ENCODE results near the gene POLL. TPM values are rescaled to one million over a fixed set of nuclear protein-coding genes. Genes with fewer than 3 reads are reported as not detected.

POLL gene
- total RNA-seq, 6 donors from 2014 or later, result 20.4 to 47.1 (median 31.5) TPM

DNA sequence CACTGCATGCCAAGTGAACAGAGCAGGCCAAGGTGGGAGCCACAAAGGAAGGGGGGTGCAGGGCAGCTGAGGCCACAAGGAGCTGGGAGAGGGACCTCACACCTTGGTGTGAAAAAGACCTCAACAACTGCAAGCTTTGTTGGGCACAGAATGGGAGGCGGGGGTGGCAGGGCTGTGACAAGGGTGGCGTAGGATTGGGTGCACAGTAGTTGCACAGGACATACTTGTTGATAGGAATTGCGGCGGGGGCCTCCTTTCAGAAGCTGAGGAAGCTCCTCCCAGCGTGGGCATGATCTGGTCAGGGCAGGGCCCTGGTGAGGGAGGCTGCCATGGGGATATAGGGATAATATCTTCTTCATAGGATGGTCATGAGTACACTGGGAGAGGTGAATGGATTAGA lies 25.8 kb downstream of the POLL start:
- H3K27me3 ChIP-seq, result peaks cover 0 to 18% (median 8%) of the 10 kb centered on the region in 4 donors
- TF ChIP-seq, protein P1, sequence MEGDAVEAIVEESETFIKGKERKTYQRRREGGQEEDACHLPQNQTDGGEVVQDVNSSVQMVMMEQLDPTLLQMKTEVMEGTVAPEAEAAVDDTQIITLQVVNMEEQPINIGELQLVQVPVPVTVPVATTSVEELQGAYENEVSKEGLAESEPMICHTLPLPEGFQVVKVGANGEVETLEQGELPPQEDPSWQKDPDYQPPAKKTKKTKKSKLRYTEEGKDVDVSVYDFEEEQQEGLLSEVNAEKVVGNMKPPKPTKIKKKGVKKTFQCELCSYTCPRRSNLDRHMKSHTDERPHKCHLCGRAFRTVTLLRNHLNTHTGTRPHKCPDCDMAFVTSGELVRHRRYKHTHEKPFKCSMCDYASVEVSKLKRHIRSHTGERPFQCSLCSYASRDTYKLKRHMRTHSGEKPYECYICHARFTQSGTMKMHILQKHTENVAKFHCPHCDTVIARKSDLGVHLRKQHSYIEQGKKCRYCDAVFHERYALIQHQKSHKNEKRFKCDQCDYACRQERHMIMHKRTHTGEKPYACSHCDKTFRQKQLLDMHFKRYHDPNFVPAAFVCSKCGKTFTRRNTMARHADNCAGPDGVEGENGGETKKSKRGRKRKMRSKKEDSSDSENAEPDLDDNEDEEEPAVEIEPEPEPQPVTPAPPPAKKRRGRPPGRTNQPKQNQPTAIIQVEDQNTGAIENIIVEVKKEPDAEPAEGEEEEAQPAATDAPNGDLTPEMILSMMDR (IDR thresholded peaks at IDR 0.05), result no peak
- TF ChIP-seq POLR2AphosphoS5 (IDR thresholded peaks at IDR 0.05) (no peak), POLR2A (IDR thresholded peaks at IDR 0.05) (no peak), EP300 (IDR thresholded peaks at IDR 0.05) (no peak)
- 66 to 83% methylated on average over 5 of the region's 5 CpGs for WGBS, 2 donors

DNA sequence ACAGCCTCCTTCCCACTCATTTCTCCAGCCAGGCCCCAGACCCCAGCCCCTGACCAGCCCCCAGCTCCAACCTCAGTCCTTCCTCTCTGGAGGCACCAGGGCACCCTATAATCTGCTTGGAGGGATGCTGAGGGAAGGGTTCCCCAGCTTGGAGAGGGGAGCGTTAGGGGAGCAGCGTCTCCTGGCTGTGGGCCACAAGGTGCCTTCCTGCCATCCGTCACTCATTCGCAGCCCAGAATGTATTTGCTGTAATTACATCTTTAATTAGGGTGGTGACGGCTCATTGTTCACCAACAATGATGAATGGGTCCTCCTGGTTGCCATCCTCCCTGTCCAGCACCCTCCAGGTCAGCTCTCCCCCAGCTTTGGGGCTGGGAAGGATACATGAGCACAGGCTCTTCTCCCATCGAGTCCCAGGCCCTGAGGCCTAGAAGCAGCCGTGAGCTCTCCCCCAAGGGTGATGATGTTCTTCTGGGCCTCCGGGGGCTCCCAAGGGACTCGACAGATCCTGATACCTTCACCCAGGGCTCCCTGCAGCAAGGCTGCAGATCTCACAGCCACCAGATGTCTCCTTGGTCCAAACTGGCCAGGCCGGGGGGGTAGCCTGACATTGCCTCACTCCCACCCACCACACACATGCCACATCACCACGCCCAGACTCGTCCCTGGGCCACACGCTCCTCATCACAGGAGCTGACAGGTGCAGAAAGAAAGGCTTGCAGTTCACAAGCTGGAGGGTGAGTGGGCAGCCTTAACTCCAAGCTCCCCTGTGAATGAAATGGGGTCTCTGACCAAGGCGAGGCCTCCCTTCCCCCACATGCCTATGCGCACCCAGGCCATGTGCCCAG lies 26.8 kb downstream of the POLL start:
- H3K36me3 ChIP-seq, result no peaks in the 10 kb centered on the region
- ATAC-seq (ENCODE audit: low FRiP score in 2 of 2) (no peak), DNase-seq (no peak)
- H3K9me3 ChIP-seq, result no peaks in the 10 kb centered on the region
- H3K27ac ChIP-seq, result no peak overlapping the region
- peaks cover 0 to 11% (median 3%) of the 10 kb centered on the region in 4 donors for H3K27me3 ChIP-seq
- peaks cover 1 to 10% (median 2%) of the 10 kb centered on the region in 4 donors for H3K4me1 ChIP-seq
- TF ChIP-seq POLR2AphosphoS5 (IDR thresholded peaks at IDR 0.05), result no peak
- TF ChIP-seq POLR2A (IDR thresholded peaks at IDR 0.05), result no peak
- TF ChIP-seq EP300 (IDR thresholded peaks at IDR 0.05), result no peak
- TF ChIP-seq, protein P1 (IDR thresholded peaks at IDR 0.05), result no peak
- 57 to 79% methylated on average over 8 to 15 of the region's 15 CpGs for WGBS, 2 donors
- H3K4me3 ChIP-seq, result no peak overlapping the region

More for the DNA sequence above, 25.8 kb downstream of the POLL start:
- H3K9me3 ChIP-seq, result no peaks in the 10 kb centered on the region
- no peak for ATAC-seq (ENCODE audit: low FRiP score in 2 of 2)
- H3K4me1 ChIP-seq, result peaks cover 5 to 16% (median 8%) of the 10 kb centered on the region in 4 donors
- H3K4me3 ChIP-seq, result no peak overlapping the region
- H3K27ac ChIP-seq, result no peak overlapping the region
- DNase-seq, result no peak
- H3K36me3 ChIP-seq, result no peaks in the 10 kb centered on the region

DNA sequence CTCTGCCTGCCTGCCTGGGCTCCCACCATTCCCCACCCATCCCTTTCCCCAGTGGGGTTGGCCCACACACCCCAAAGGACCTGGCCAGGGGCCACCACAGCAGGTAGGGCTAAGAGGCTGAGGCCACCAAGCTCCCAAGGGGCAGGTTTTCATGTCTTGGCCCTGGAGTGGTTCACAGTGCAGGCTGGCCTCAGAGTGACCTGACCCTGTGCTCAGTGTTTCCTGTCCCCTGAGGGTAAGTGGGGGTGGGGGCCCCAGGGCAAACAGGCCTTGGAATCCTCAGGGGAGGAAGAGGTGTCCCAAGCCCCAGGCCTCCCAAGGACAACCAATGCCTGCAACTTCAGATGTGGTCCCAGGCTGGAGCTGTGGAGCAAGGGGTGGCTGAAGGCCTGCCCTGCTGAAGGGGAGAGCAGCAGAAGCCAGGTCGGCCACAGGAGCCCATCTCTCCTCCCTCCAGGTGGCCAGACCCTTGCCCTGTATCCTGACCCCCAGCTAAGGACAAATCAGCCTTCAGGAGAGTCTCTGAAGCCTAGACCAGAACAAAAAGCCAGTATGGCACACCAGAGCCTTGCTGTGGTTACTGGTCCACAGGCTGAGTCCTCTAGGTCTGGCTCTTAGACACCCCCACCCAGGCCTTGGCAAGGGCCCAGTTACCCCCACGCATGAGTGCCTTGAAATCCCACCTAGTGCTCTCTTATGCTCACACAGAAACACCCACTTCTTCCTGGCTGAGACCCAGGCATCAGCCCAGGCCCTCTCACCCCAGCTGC lies 27.6 kb downstream of the POLL start:
- Histone ChIP-seq H3K36me3 (no peaks in the 10 kb centered on the region), H3K27me3 (peaks cover 0 to 2% (median 0%) of the 10 kb centered on the region in 4 donors), H3K9me3 (no peaks in the 10 kb centered on the region), H3K4me1 (peaks cover 0 to 7% (median 0%) of the 10 kb centered on the region in 4 donors), H3K27ac (no peak overlapping the region), H3K4me3 (no peak overlapping the region)
- 41 to 42% methylated on average over 2 of the region's 2 CpGs for WGBS, 2 donors
- DNase-seq (no peak), ATAC-seq (ENCODE audit: low FRiP score in 2 of 2) (peak in 1 of 2 donors; percentile 8)
- TF ChIP-seq POLR2A (IDR thresholded peaks at IDR 0.05) (no peak), EP300 (IDR thresholded peaks at IDR 0.05) (no peak), POLR2AphosphoS5 (IDR thresholded peaks at IDR 0.05) (no peak)
- TF ChIP-seq, protein P1 (IDR thresholded peaks at IDR 0.05), result no peak

DNA sequence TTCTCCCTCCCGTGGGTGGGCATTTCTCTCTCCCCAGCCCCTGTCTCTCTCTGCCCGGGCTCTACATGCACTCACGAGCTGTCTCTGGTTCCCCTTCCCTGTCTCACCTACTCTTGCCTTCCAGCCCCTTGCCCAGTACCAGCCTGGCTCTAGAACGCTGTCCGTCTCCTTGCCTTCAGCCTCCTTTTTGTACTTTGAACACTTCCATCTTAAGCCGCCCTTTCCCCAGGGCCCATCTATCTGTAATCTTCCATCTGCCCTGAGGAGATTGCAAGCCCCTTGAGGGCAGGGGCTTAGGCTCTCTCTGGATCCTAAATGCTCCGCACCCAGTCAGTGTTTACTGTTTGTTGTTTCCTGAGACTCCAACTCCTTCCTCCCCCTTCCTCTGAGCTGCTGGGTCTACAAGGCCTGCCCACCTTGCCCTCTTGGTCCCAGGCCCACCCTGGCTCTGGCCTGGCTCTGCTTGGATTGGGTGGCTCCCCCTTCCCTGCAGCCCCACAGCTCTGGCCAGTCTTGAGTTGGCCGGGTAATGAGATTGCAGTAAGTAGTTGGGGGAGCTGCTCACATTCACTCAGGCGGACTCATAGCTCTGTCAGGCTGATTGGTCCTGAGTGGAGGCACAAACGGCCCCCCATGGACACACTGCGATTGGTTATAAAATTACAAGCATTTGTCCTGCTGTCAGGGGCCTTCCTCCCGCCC lies 28.3 kb downstream of the POLL start:
- H3K27ac ChIP-seq, result no peak overlapping the region
- ATAC-seq (ENCODE audit: low FRiP score in 2 of 2) (no peak), DNase-seq (no peak)
- WGBS, 2 donors, result 85 to 87% methylated on average over 7 to 12 of the region's 12 CpGs
- H3K9me3 ChIP-seq, result no peaks in the 10 kb centered on the region
- H3K27me3 ChIP-seq, result no peaks in the 10 kb centered on the region
- no peak overlapping the region for H3K4me3 ChIP-seq
- H3K4me1 ChIP-seq, result peaks cover 0 to 7% (median 0%) of the 10 kb centered on the region in 4 donors
- TF ChIP-seq POLR2AphosphoS5 (IDR thresholded peaks at IDR 0.05), result no peak
- TF ChIP-seq EP300 (IDR thresholded peaks at IDR 0.05), result no peak
- TF ChIP-seq, protein P1 (IDR thresholded peaks at IDR 0.05), result no peak
- no peak for TF ChIP-seq POLR2A (IDR thresholded peaks at IDR 0.05)
- H3K36me3 ChIP-seq, result no peaks in the 10 kb centered on the region
